Liver (tissue), 9 donors: ENCODE results near the gene TRAK2. TPM values are rescaled to one million over a fixed set of nuclear protein-coding genes. Genes with fewer than 3 reads are reported as not detected.

ENCODE experiments used
- DNase-seq: peaks from one replicate; pipeline ENCODE4 v3.0.0-alpha.2; 2017; ENCODE audit warnings: low spot score
- H3K27ac ChIP-seq, 2 donors: one replicate each; pipeline ENCODE4 v1.7.0; 2013; ENCODE audit warnings: inconsistent platforms in 2 of 2, low read length in 2 of 2, control low read depth in 1 of 2, low read depth in 1 of 2, mild to moderate bottlenecking in 1 of 2
- H3K27me3 ChIP-seq, 4 donors: one replicate each; pipeline versions ENCODE4 v1.6.1 to v1.7.0; 2013; ENCODE audit warnings: low read length in 3 of 4, inconsistent platforms in 1 of 4, mild to moderate bottlenecking in 1 of 4, moderate library complexity in 1 of 4; ENCODE audit not compliant: control insufficient read depth in 4 of 4, insufficient read depth in 4 of 4
- H3K36me3 ChIP-seq, 4 donors: one replicate each; pipeline versions ENCODE4 v1.6.1 to v1.7.0; 2013; ENCODE audit warnings: low read length in 3 of 4, mild to moderate bottlenecking in 3 of 4, low read depth in 1 of 4, moderate library complexity in 1 of 4; ENCODE audit not compliant: control insufficient read depth in 4 of 4, insufficient read depth in 3 of 4
- H3K4me1 ChIP-seq, 4 donors: one replicate each; pipeline versions ENCODE4 v1.6.1 to v1.7.0; 2013; ENCODE audit warnings: low read length in 3 of 4, mild to moderate bottlenecking in 3 of 4, moderate library complexity in 1 of 4; ENCODE audit not compliant: control insufficient read depth in 4 of 4, insufficient read depth in 4 of 4
- H3K4me3 ChIP-seq, 3 donors: one replicate each; pipeline versions ENCODE4 v1.6.1 to v1.7.0; 2013; ENCODE audit warnings: low read length in 3 of 3, control low read depth in 1 of 3, low read depth in 1 of 3, mild to moderate bottlenecking in 1 of 3
- H3K9ac ChIP-seq, 2 donors: one replicate each; pipeline ENCODE4 v1.7.0; 2013; ENCODE audit warnings: low read length in 2 of 2, mild to moderate bottlenecking in 2 of 2, moderate library complexity in 2 of 2, control low read depth in 1 of 2, low read depth in 1 of 2
- H3K9me3 ChIP-seq, 4 donors: one replicate each; pipeline versions ENCODE4 v1.6.1 to v1.7.0; 2013; ENCODE audit warnings: low read length in 3 of 4; ENCODE audit not compliant: control insufficient read depth in 4 of 4
- EGR1 ChIP-seq, 2 donors: IDR thresholded peaks; 2 replicates each; pipeline ENCODE4 v1.6.1; 2016 to 2018; ENCODE audit warnings: antibody characterized with exemption in 2 of 2, low read depth in 2 of 2
- FOXA1 ChIP-seq: IDR thresholded peaks from 2 replicates; pipeline ENCODE4 v1.6.1; 2016; ENCODE audit warnings: antibody characterized with exemption
- FOXA2 ChIP-seq: IDR thresholded peaks from 2 replicates; pipeline ENCODE4 v1.6.1; 2016; ENCODE audit warnings: antibody characterized with exemption
- GABPA ChIP-seq, 2 donors: IDR thresholded peaks in 1 of 2; conservative IDR thresholded peaks in 1 of 2; 2 replicates each; pipeline ENCODE4 v1.6.1; 2016; ENCODE audit warnings: antibody characterized with exemption in 2 of 2, mild to moderate bottlenecking in 1 of 2, moderate library complexity in 1 of 2
- HNF4A ChIP-seq, 2 donors: conservative IDR thresholded peaks; 2 replicates each; pipeline ENCODE4 v1.6.1; 2016; ENCODE audit warnings: antibody characterized with exemption in 2 of 2, mild to moderate bottlenecking in 2 of 2
- HNF4G ChIP-seq: IDR thresholded peaks from 2 replicates; pipeline ENCODE4 v1.6.1; 2016; ENCODE audit warnings: antibody characterized with exemption
- JUND ChIP-seq, 2 donors: IDR thresholded peaks; 2 replicates each; pipeline ENCODE4 v1.6.1; 2016; ENCODE audit warnings: antibody characterized with exemption in 2 of 2
- NR2F2 ChIP-seq: IDR thresholded peaks from 2 replicates; pipeline ENCODE4 v1.6.1; 2016; ENCODE audit warnings: antibody characterized with exemption
- RAD21 ChIP-seq, 2 donors: IDR thresholded peaks; 2 replicates each; pipeline ENCODE4 v1.6.1; 2016; ENCODE audit warnings: antibody characterized with exemption in 2 of 2, mild to moderate bottlenecking in 2 of 2
- REST ChIP-seq: IDR thresholded peaks from 2 replicates; pipeline ENCODE4 v1.6.1; 2016; ENCODE audit warnings: antibody characterized with exemption, mild to moderate bottlenecking
- RXRA ChIP-seq, 2 donors: IDR thresholded peaks; 2 replicates each; pipeline ENCODE4 v1.6.1; 2017 to 2018; ENCODE audit warnings: antibody characterized with exemption in 2 of 2, mild to moderate bottlenecking in 1 of 2
- SP1 ChIP-seq: IDR thresholded peaks from 2 replicates; pipeline ENCODE4 v1.6.1; 2018; ENCODE audit warnings: antibody characterized with exemption, mild to moderate bottlenecking
- TAF1 ChIP-seq: conservative IDR thresholded peaks from 2 replicates; pipeline ENCODE4 v1.6.1; 2016; ENCODE audit warnings: antibody characterized with exemption, mild to moderate bottlenecking
- YY1 ChIP-seq: IDR thresholded peaks from 2 replicates; pipeline ENCODE4 v1.6.1; 2016; ENCODE audit warnings: antibody characterized with exemption, mild to moderate bottlenecking
- ZBTB33 ChIP-seq: IDR thresholded peaks from 2 replicates; pipeline ENCODE4 v1.6.1; 2016; ENCODE audit warnings: antibody characterized with exemption
- whole genome bisulfite sequencing: extraction: QIAGEN DNeasy Blood & Tissue Kit; methylation state at CpG from one replicate; pipeline ENCODE4 v1.1.7; 2013; 5-methylcytosine and 5-hydroxymethylcytosine counted together
- polyA plus RNA-seq, 2 donors: library from polyadenylated mRNA; stranded (reverse) in 1 of 2; unstranded in 1 of 2; fragments of 200-250 nt in 1 of 2; fragments of >200 nt in 1 of 2; fragmentation: Nextera tagmentation in 1 of 2; extraction: Ambion mirVana in 1 of 2; gene quantifications; one replicate each; pipeline versions ENCODE4 v1.2.1 to v1.2.3, GENCODE V29; 2013 to 2015
- total RNA-seq, 2 donors: library from RNA; depleted of rRNA; stranded (reverse); fragments of >200 nt; gene quantifications; one replicate each; pipeline ENCODE4 v1.2.3, GENCODE V29; 2014
- TF ChIP-seq, protein P1 (sequence below): IDR thresholded peaks from 2 replicates; pipeline ENCODE4 v1.6.1; 2016; ENCODE audit warnings: antibody characterized with exemption
- TF ChIP-seq, protein P2 (sequence below): fragments of 150-350 bp; IDR thresholded peaks from 2 replicates; pipeline ENCODE4 v1.5.1; 2017; ENCODE audit warnings: improper control_type of control experiment, low read depth, low read length; ENCODE audit not compliant: missing input control
- TF ChIP-seq, protein P3 (sequence below): IDR thresholded peaks from 2 replicates; pipeline ENCODE4 v1.6.1; 2016; ENCODE audit warnings: antibody characterized with exemption
- donor health status: healthy.
- donor health status: healthy.
- donor health status: healthy.
- donor health status: healthy.
- donor health status: healthy.

TRAK2 gene
- 100 to 1,000 TPM in 1 of 2 donors, 10 to 100 TPM in 1; 18.7 to 207 TPM for total RNA-seq
- polyA plus RNA-seq: 1 to 10 TPM; 6.1 to 6.2 TPM

GRCh38 chr2:201451292-201452057 lies at the start of gene TRAK2, which contains the start of gene STRADB:
Gene TRAK2 (minus strand): TSS chr2:201451458. CDS start chr2:201420507, 30,951 bp downstream.
Gene STRADB (plus strand): TSS chr2:201451740. CDS start chr2:201454841, 3,101 bp downstream.
- WGBS: under 1% methylated on average over 78 of the region's 78 CpGs
- peak; percentile 95 for DNase-seq
- Histone ChIP-seq H3K27me3 (no peaks in the 10 kb centered on the region), H3K36me3 (no peaks in the 10 kb centered on the region), H3K27ac (peak within 1 kb of the TSS; percentile 62 to 87), H3K9me3 (no peaks in the 10 kb centered on the region), H3K4me1 (peaks cover 7 to 32% (median 19%) of the 10 kb centered on the region in 4 donors), H3K9ac (peak within 1 kb of the TSS; percentile 66 to 82), H3K4me3 (peak within 1 kb of the TSS; percentile 83 to 91 (median 91))
- TF ChIP-seq, protein P1, sequence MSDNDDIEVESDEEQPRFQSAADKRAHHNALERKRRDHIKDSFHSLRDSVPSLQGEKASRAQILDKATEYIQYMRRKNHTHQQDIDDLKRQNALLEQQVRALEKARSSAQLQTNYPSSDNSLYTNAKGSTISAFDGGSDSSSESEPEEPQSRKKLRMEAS: peak; percentile 34
- TF ChIP-seq SP1 (peak; percentile 81), FOXA1 (peak; percentile 74), REST (peak; percentile 58), HNF4A (conservative IDR thresholded peaks at IDR 0.05) (peak in 1 of 2 donors; percentile 53), FOXA2 (no peak), GABPA (IDR thresholded peaks at IDR 0.05 in 1 of 2, conservative IDR thresholded peaks at IDR 0.05 in 1 of 2) (peak in 1 of 2 donors; percentile 76), EGR1 (IDR thresholded peaks at IDR 0.05; ENCODE audit: low read depth in 2 of 2) (peak in 1 of 2 donors; percentile 75), RAD21 (IDR thresholded peaks at IDR 0.05) (peak; percentile 45 to 46), JUND (IDR thresholded peaks at IDR 0.05) (peak in 1 of 2 donors; percentile 14), RXRA (IDR thresholded peaks at IDR 0.05) (peak; percentile 75 to 84), YY1 (peak; percentile 96), TAF1 (peak; percentile 65), ZBTB33 (peak; percentile 75), HNF4G (no peak), NR2F2 (peak; percentile 75)
- TF ChIP-seq, protein P2, sequence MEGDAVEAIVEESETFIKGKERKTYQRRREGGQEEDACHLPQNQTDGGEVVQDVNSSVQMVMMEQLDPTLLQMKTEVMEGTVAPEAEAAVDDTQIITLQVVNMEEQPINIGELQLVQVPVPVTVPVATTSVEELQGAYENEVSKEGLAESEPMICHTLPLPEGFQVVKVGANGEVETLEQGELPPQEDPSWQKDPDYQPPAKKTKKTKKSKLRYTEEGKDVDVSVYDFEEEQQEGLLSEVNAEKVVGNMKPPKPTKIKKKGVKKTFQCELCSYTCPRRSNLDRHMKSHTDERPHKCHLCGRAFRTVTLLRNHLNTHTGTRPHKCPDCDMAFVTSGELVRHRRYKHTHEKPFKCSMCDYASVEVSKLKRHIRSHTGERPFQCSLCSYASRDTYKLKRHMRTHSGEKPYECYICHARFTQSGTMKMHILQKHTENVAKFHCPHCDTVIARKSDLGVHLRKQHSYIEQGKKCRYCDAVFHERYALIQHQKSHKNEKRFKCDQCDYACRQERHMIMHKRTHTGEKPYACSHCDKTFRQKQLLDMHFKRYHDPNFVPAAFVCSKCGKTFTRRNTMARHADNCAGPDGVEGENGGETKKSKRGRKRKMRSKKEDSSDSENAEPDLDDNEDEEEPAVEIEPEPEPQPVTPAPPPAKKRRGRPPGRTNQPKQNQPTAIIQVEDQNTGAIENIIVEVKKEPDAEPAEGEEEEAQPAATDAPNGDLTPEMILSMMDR: peak; percentile 1
- TF ChIP-seq, protein P3, sequence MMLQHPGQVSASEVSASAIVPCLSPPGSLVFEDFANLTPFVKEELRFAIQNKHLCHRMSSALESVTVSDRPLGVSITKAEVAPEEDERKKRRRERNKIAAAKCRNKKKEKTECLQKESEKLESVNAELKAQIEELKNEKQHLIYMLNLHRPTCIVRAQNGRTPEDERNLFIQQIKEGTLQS: no peak
